ENCODE data around the gene ITGA2B. TPM values are rescaled to one million over a fixed set of nuclear protein-coding genes. Genes with fewer than 3 reads are reported as not detected.
"Not testable (repeated sequence)": the region's sequence is repeated elsewhere in the genome, so short reads cannot be mapped to it uniquely, and the experiment has no call there.

The ITGA2B gene
- total RNA-seq, 1 experiment from 2014 or later: 0.29 TPM

- Histone ChIP-seq H3K27me3 (replicated peaks) (peaks cover 15% of the 10 kb centered on the region), H3K4me3 (no peak overlapping the region), H3K9me3 (replicated peaks) (no peaks in the 10 kb centered on the region), H3K27ac (no peak overlapping the region), H3K36me3 (no peaks in the 10 kb centered on the region), H3K4me1 (replicated peaks) (no peaks in the 10 kb centered on the region)
- no peak for DNase-seq (ENCODE audit: low read depth in 1 of 2, low spot score in 2 of 2)
Observed at GRCh38 chr17:44333371-44333770, 56.1 kb downstream of the ITGA2B start.

DNA sequence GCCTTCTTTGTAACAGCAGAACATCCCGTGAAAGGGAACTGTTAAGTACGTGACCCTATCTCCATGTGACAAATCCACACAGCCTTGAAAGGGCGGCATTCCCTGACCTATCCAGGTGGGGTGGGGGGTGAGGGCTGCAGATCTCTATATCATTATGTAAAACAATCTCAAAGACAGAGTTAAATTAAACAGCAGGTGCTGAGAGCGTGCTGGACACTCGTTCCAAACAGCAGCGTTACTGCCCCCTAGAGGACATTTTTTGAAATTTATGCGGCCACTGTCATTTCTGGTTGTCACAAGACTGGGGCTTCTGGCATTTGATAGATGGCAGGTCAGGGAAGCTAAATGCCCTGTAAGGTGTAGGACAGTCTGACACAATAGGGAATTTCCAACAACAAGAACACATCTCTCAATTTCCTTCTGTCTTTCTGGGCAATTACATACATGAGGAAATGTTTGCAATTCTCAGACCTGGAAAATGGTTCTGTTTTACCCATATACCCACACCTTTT lies 58.1 kb downstream of the ITGA2B start:
- Histone ChIP-seq H3K27me3 (replicated peaks) (peaks cover 10% of the 10 kb centered on the region), H3K4me3 (no peak overlapping the region), H3K4me1 (replicated peaks) (peaks cover 6% of the 10 kb centered on the region), H3K9me3 (replicated peaks) (no peaks in the 10 kb centered on the region), H3K27ac (no peak overlapping the region), H3K36me3 (no peaks in the 10 kb centered on the region)
- peak in 1 of 2 experiments; percentile 72 for DNase-seq (ENCODE audit: low read depth in 1 of 2, low spot score in 2 of 2)

DNA sequence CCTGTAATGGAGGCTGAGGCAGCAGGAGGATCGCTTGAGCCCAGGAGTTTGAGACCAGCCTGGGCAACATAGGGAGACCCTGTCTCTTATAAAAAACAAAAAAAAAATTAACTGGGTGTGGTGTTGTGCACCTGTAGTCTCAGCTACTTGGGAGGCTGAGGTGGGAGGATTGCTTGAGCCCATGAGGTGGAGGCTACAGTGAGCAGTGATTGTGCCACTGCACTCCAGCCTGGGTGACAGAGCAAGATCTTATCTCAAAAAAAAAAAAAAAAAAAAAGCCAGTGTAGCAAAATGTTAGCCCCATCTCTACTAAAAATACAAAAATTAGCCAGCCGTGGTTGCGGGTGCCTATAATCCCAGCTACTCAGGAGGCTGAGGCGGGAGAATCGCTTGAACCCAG lies 59.2 kb downstream of the ITGA2B start:
- not testable (repeated sequence) for H3K27me3 ChIP-seq (replicated peaks); H3K4me3 ChIP-seq; H3K36me3 ChIP-seq; DNase-seq (ENCODE audit: low read depth in 1 of 2, low spot score in 2 of 2); H3K27ac ChIP-seq; H3K9me3 ChIP-seq (replicated peaks)
- H3K4me1 ChIP-seq (replicated peaks): peaks cover 16% of the 10 kb centered on the region

GRCh38 chr17:44329516-44329915 lies 59.9 kb downstream of the ITGA2B start:
- not testable (repeated sequence) for H3K36me3 ChIP-seq; H3K27me3 ChIP-seq (replicated peaks)
- peaks cover 21% of the 10 kb centered on the region for H3K4me1 ChIP-seq (replicated peaks)

GRCh38 chr17:44327715-44328449 lies 61.6 kb downstream of the ITGA2B start:
- H3K4me3 ChIP-seq: no peak overlapping the region
- H3K4me1 ChIP-seq (replicated peaks): peaks cover 33% of the 10 kb centered on the region
- no peaks in the 10 kb centered on the region; the same call in 1 of the 2 replicates for H3K9me3 ChIP-seq (replicated peaks)
- no peak overlapping the region for H3K27ac ChIP-seq
- H3K36me3 ChIP-seq: peaks cover 15% of the 10 kb centered on the region
- no peak for DNase-seq (ENCODE audit: low read depth in 1 of 2, low spot score in 2 of 2)
- H3K27me3 ChIP-seq (replicated peaks): no peaks in the 10 kb centered on the region

More at GRCh38 chr17:44329516-44329915, 59.9 kb downstream of the ITGA2B start:
- H3K9me3 ChIP-seq (replicated peaks); DNase-seq (ENCODE audit: low read depth in 1 of 2, low spot score in 2 of 2); H3K27ac ChIP-seq; H3K4me3 ChIP-seq: not testable (repeated sequence)

GRCh38 chr17:44326861-44327444 lies 62.5 kb downstream of the ITGA2B start:
- DNase-seq (ENCODE audit: low read depth in 1 of 2, low spot score in 2 of 2): peak; percentile 93 to 99
- peaks cover 33% of the 10 kb centered on the region for H3K4me1 ChIP-seq (replicated peaks)
- 0 out of 2 replicates have a peak overlapping the region, but pooled peaks have one; percentile 2 for H3K4me3 ChIP-seq
- H3K27ac ChIP-seq: no peak overlapping the region
- no peaks in the 10 kb centered on the region for H3K27me3 ChIP-seq (replicated peaks)
- peaks cover 22% of the 10 kb centered on the region for H3K36me3 ChIP-seq
- H3K9me3 ChIP-seq (replicated peaks): no peaks in the 10 kb centered on the region; the same call in 1 of the 2 replicates

- peak; percentile 95 for DNase-seq (ENCODE audit: low read depth in 1 of 2, low spot score in 2 of 2)
- Histone ChIP-seq H3K4me1 (replicated peaks) (peaks cover 33% of the 10 kb centered on the region), H3K9me3 (replicated peaks) (no peaks in the 10 kb centered on the region; the same call in 1 of the 2 replicates), H3K27ac (peak within 1 kb of the TSS; percentile 15), H3K4me3 (peak within 1 kb of the TSS; percentile 97), H3K36me3 (peaks cover 44% of the 10 kb centered on the region), H3K27me3 (replicated peaks) (no peaks in the 10 kb centered on the region)
Observed at GRCh38 chr17:44324571-44325275, 64.7 kb downstream of the ITGA2B start, which contains the start of gene SLC25A39. SLC25A39 (minus strand) TSS chr17:44324823; CDS start chr17:44323562, 1,261 bp downstream.

DNA sequence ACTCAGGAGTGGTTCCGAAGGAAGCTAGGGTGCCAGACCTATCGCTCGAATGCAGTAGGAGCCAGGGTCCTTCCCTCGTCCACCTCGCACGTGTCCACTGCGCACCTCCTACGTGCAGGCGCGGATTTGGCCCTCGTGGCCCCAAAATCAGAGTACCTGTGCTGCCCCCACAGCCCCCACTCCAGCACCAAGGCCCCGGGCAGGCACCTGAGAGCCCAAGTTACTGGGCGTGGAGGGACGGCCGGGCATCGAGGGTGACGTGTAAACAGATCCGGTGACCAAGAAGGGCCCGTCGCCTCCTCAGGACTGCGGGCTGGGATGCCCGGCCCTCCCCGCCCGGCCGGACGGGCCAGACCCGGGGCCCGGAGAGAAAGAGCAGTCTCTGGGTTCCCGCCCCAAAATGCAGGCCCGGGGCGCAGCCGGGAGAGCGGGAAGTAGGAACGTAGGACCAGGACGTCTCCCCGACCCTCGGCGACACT lies 65.3 kb downstream of the ITGA2B start:
- Histone ChIP-seq H3K27ac (peak overlapping the region; percentile 15), H3K9me3 (replicated peaks) (no peaks in the 10 kb centered on the region; the same call in 1 of the 2 replicates), H3K36me3 (peaks cover 50% of the 10 kb centered on the region), H3K27me3 (replicated peaks) (no peaks in the 10 kb centered on the region), H3K4me1 (replicated peaks) (peaks cover 33% of the 10 kb centered on the region), H3K4me3 (peak overlapping the region; percentile 97)
- no peak for DNase-seq (ENCODE audit: low read depth in 1 of 2, low spot score in 2 of 2)

- Histone ChIP-seq H3K9me3 (replicated peaks) (no peaks in the 10 kb centered on the region; the same call in 1 of the 2 replicates), H3K36me3 (peaks cover 53% of the 10 kb centered on the region), H3K27ac (no peak overlapping the region), H3K4me3 (peak overlapping the region; percentile 97), H3K27me3 (replicated peaks) (no peaks in the 10 kb centered on the region), H3K4me1 (replicated peaks) (peaks cover 33% of the 10 kb centered on the region)
- DNase-seq (ENCODE audit: low read depth in 1 of 2, low spot score in 2 of 2): no peak
Observed at GRCh38 chr17:44323359-44324091, 65.9 kb downstream of the ITGA2B start.

DNA sequence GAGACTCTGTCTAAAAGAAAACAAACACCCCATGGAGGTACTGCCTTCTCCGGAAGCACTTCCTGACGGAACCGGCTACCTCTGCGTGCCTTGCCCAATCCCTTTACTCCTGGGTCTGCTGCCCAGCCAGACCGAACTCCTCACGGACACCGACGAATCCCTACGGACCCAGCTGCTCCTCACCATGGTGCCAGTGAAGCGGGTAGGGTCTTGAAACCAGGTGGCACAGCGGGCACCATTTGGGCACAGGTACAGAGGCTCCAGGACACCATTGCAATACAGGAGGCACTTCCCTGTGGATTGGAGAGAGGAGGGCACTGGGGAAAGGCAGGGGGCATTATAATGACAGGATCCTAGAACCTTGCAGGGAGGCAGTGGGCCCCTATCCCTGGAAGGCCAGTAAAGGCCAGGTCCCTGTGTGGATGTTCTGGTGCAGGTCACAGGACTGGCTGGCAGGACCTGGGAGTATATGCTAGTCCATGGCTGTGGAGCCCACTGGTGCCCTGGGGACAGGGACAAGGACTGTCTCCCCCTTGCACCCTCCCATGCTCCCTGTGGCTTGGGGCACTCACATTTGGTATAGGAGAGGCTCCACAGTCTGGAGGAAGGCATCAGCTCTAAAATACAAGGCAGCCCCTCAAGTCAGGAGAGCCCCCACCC lies 67.1 kb downstream of the ITGA2B start:
- peaks cover 33% of the 10 kb centered on the region for H3K4me1 ChIP-seq (replicated peaks)
- peaks cover 8% of the 10 kb centered on the region for H3K27me3 ChIP-seq (replicated peaks)
- H3K36me3 ChIP-seq: peaks cover 53% of the 10 kb centered on the region
- no peak overlapping the region for H3K27ac ChIP-seq
- no peak for DNase-seq (ENCODE audit: low read depth in 1 of 2, low spot score in 2 of 2)
- H3K4me3 ChIP-seq: no peak overlapping the region
- H3K9me3 ChIP-seq (replicated peaks): no peaks in the 10 kb centered on the region; the same call in 1 of the 2 replicates
